ENCODE data around the gene RCAN1. TPM values are rescaled to one million over a fixed set of nuclear protein-coding genes. Genes with fewer than 3 reads are reported as not detected.
"Not testable (repeated sequence)": the region's sequence is repeated elsewhere in the genome, so short reads cannot be mapped to it uniquely, and the experiment has no call there.

RCAN1 gene
- total and polyA plus RNA-seq, 11 donors, result 33.7 to 102 (median 57.6) TPM

DNA sequence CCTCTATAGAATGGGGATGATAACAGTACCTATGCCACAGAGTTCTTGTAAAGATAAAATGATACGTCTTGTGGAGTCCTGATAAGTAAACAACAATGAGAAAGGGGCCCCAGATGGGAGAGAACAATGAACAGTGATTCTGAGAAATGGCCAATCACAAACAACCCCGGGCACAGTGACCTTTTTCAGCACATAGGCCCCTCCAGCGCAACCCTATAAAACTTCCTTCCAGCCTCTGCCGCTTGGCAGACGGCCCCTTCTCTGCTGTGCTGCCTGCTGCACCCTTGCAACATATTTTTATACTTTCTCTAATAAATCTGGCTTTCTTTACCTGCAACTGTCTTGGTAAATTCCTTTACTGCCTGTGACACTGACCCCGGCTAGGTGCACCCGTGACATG lies 8.9 kb downstream of the RCAN1 start:
- intact Hi-C loops (cut with DNase I), result no loop called here
- TF ChIP-seq POLR2A (IDR thresholded peaks at IDR 0.05), result no peak
- TF ChIP-seq, protein P1, sequence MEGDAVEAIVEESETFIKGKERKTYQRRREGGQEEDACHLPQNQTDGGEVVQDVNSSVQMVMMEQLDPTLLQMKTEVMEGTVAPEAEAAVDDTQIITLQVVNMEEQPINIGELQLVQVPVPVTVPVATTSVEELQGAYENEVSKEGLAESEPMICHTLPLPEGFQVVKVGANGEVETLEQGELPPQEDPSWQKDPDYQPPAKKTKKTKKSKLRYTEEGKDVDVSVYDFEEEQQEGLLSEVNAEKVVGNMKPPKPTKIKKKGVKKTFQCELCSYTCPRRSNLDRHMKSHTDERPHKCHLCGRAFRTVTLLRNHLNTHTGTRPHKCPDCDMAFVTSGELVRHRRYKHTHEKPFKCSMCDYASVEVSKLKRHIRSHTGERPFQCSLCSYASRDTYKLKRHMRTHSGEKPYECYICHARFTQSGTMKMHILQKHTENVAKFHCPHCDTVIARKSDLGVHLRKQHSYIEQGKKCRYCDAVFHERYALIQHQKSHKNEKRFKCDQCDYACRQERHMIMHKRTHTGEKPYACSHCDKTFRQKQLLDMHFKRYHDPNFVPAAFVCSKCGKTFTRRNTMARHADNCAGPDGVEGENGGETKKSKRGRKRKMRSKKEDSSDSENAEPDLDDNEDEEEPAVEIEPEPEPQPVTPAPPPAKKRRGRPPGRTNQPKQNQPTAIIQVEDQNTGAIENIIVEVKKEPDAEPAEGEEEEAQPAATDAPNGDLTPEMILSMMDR (IDR thresholded peaks at IDR 0.05), result no peak
- no peak overlapping the region for H3K27ac ChIP-seq
- WGBS, 4 donors, result 86 to 87% (median 87%) methylated on average over 7 of the region's 7 CpGs
- ATAC-seq (no peak), DNase-seq (no peak)
- H3K36me3 ChIP-seq, result no peaks in the 10 kb centered on the region
- no peak overlapping the region for H3K4me3 ChIP-seq
- peaks cover 0 to 5% (median 0%) of the 10 kb centered on the region in 12 donors for H3K9me3 ChIP-seq
- no peaks in the 10 kb centered on the region for H3K27me3 ChIP-seq
- H3K4me1 ChIP-seq, result peaks cover 0 to 31% (median 9%) of the 10 kb centered on the region in 12 donors

DNA sequence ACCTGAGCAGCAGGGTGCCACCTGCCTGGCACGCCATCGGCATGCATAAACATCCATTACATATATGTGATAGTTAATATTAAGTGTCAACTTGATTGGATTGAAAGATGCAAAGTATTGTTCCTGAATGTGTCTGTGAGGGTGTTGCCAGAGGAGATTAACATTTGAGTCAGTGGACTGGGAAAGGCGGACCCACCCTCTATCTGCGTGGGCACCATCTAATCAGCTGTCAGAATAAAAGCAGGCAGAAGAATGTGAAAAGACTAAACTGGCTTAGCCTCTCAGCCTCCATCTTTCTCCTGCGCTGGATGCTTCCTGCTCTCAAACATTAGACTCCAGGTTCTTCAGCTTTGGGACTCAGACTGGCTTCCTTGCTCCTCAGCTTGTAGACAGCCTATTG lies 10.0 kb downstream of the RCAN1 start:
- not testable (repeated sequence) for H3K36me3 ChIP-seq, ATAC-seq, H3K4me3 ChIP-seq, H3K27me3 ChIP-seq, H3K27ac ChIP-seq, H3K9me3 ChIP-seq, DNase-seq
- H3K4me1 ChIP-seq, result peaks cover 0 to 26% (median 7%) of the 10 kb centered on the region in 12 donors
- whole genome bisulfite sequencing, 4 donors, result 93 to 98% (median 96%) methylated on average over 5 of the region's 5 CpGs
- intact Hi-C loops (cut with DNase I), result loop anchor here in 1 of 10 donors (5.0 kb wide), 1 partner anchor 83 kb away; no protein-coding TSS in a partner anchor

DNA sequence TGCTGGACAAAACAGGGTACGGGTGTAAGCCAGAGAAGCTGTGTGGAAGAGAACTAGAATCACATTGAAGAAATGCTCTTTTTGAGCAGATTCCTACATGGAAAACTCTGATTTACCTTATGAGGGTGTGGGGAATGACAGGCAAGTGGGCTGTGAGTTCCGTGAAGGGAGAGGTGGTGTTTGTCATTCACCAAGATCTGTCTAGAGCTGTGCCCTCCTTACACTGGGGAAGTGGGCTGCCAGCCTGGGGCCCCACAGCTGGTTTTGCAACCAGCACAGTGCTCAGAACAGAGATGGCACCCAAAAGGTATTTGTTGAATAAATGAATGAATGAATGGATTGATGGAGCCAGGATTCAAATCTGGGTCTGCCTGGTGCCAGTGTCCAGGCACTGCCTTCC lies 10.4 kb downstream of the RCAN1 start:
- Histone ChIP-seq H3K27ac (no peak overlapping the region), H3K27me3 (no peaks in the 10 kb centered on the region), H3K4me1 (peaks cover 0 to 25% (median 6%) of the 10 kb centered on the region in 12 donors), H3K4me3 (no peak overlapping the region), H3K36me3 (no peaks in the 10 kb centered on the region), H3K9me3 (peaks cover 0 to 5% (median 0%) of the 10 kb centered on the region in 12 donors)
- TF ChIP-seq POLR2A (IDR thresholded peaks at IDR 0.05), result no peak
- TF ChIP-seq, protein P1 (IDR thresholded peaks at IDR 0.05), result no peak
- no peak for ATAC-seq
- no peak for DNase-seq
- intact Hi-C loops (cut with DNase I), result loop anchor here in 1 of 10 donors (5.0 kb wide), 1 partner anchor 82 kb away; no protein-coding TSS in a partner anchor
- WGBS, 4 donors, result 86 to 95% (median 91%) methylated on average over 2 of the region's 2 CpGs

DNA sequence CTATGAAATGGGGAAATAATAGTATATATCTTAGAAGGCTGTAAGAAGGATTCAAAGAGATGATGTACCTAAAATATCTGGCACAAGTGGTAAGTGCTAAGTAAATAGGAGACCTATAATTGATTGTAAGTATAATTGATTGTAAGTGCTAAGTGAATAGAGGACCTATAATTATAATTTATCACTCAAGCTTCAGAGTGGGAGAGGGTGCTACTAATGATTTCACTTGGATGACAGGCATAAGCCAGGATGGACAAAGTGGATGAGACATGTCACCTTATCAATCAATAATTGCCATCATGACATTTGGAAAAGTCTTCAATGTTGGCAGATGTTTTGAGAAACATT lies 11.2 kb downstream of the RCAN1 start:
- no peaks in the 10 kb centered on the region for H3K36me3 ChIP-seq
- intact Hi-C loops (cut with DNase I), result loop anchor here in 5 of 10 donors (1.0 to 5.0 kb wide), 3 partner anchors 81 to 93 kb away; partner anchors contain the start of gene KCNE1 (in 1 of the 5)
- H3K27me3 ChIP-seq, result no peaks in the 10 kb centered on the region
- ATAC-seq (no peak), DNase-seq (no peak)
- TF ChIP-seq POLR2A (IDR thresholded peaks at IDR 0.05), result no peak
- TF ChIP-seq, protein P1 (IDR thresholded peaks at IDR 0.05), result no peak
- H3K4me1 ChIP-seq, result peaks cover 0 to 25% (median 6%) of the 10 kb centered on the region in 12 donors
- H3K4me3 ChIP-seq, result no peak overlapping the region
- H3K27ac ChIP-seq, result peak overlapping the region in 1 of 12 donors; percentile 63
- peaks cover 0 to 5% (median 0%) of the 10 kb centered on the region in 12 donors for H3K9me3 ChIP-seq
